Suprapubic skin (tissue), 4 donors: ENCODE measurements around the gene RRBP1.

Experiments used
- EP300 ChIP-seq: sonication (generic); formaldehyde crosslinking; IDR thresholded peaks from one replicate; pipeline ENCODE4 v1.6.1; 2017; ENCODE audit warnings: antibody characterized with exemption
- POLR2A ChIP-seq, 2 donors: fragments of 450-650 bp; IDR thresholded peaks; one replicate each; pipeline ENCODE4 v1.6.1; 2017; ENCODE audit warnings: antibody characterized with exemption in 2 of 2, mild to moderate bottlenecking in 2 of 2, moderate library complexity in 2 of 2
- POLR2AphosphoS5 ChIP-seq, 3 donors: sonication (generic); formaldehyde crosslinking; IDR thresholded peaks; one replicate each; pipeline ENCODE4 v1.6.1; 2017; ENCODE audit warnings: antibody characterized with exemption in 3 of 3
- TF ChIP-seq, protein P1 (sequence below), 2 donors: fragments of 200-600 bp in 1 of 2; fragments of 450-650 bp in 1 of 2; sonication (generic) in 1 of 2; IDR thresholded peaks; one replicate each; pipeline ENCODE4 v1.5.1; 2016 to 2019; ENCODE audit warnings: antibody characterized with exemption in 2 of 2, mild to moderate bottlenecking in 1 of 2, moderate library complexity in 1 of 2

DNA sequence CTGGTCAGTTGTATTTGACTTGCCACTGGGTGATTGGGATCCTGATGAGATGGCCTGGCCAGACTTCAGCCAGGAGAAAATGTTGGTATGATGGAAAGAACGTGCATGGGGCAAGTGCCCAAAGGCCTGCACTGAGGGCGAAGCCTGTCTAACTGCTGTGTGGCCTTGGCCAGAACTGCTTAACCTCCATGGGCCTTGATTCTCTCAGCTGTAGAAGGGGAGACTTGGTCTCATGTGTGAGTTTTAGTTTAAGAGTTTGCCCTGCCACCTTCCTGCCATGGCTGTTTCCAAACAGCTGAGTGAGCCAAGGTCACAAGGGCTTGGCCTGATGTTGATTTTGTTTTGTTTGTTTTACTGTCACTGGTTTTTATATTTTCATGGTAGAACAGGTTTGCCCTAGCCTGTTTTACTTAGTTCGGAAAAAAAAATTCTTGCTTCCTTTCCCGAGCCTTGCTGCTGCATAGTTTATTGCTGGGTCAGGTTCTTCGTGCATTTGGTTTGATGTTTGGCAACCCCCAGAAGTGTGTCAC is 76.8 kb downstream of the RRBP1 start:
- TF ChIP-seq POLR2AphosphoS5 (IDR thresholded peaks at IDR 0.05) (no peak), POLR2A (IDR thresholded peaks at IDR 0.05) (no peak), EP300 (no peak)
- TF ChIP-seq, protein P1, sequence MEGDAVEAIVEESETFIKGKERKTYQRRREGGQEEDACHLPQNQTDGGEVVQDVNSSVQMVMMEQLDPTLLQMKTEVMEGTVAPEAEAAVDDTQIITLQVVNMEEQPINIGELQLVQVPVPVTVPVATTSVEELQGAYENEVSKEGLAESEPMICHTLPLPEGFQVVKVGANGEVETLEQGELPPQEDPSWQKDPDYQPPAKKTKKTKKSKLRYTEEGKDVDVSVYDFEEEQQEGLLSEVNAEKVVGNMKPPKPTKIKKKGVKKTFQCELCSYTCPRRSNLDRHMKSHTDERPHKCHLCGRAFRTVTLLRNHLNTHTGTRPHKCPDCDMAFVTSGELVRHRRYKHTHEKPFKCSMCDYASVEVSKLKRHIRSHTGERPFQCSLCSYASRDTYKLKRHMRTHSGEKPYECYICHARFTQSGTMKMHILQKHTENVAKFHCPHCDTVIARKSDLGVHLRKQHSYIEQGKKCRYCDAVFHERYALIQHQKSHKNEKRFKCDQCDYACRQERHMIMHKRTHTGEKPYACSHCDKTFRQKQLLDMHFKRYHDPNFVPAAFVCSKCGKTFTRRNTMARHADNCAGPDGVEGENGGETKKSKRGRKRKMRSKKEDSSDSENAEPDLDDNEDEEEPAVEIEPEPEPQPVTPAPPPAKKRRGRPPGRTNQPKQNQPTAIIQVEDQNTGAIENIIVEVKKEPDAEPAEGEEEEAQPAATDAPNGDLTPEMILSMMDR (IDR thresholded peaks at IDR 0.05): no peak
